MM.1S (cell line): ENCODE data around the gene MAGEC1.
A peak's percentile ranks its signal among the peaks of the same experiment; 100 is the strongest.

ENCODE experiments used
- DNase-seq: peaks from one replicate; pipeline ENCODE4 v3.0.0-alpha.2; 2015
- H2AFZ ChIP-seq: fragments of 300-600 bp; sonication (generic); 2 replicates; pipeline ENCODE4 v1.6.0; 2016; ENCODE audit warnings: antibody characterized with exemption, low read length
- H3F3A ChIP-seq: fragments of 300-600 bp; sonication (generic); 2 replicates; pipeline ENCODE4 v1.6.1; 2016; ENCODE audit warnings: mild to moderate bottlenecking, antibody characterized with exemption, low read length, moderate library complexity, mixed read lengths; ENCODE audit not compliant: insufficient read depth
- H3K27ac ChIP-seq: fragments of 300-600 bp; sonication (generic); 2 replicates; pipeline ENCODE4 v1.5.1; 2016; ENCODE audit warnings: mild to moderate bottlenecking, low read length
- H3K27me3 ChIP-seq: fragments of 300-600 bp; sonication (generic); replicated peaks from 2 replicates; pipeline ENCODE4 v1.6.0; 2016; ENCODE audit warnings: low read length; ENCODE audit not compliant: insufficient read depth
- H3K36me3 ChIP-seq: fragments of 300-600 bp; sonication (generic); replicated peaks from 2 replicates; pipeline ENCODE4 v1.6.1; 2016; ENCODE audit warnings: mild to moderate bottlenecking, low read length, mixed read lengths; ENCODE audit not compliant: insufficient read depth
- H3K4me1 ChIP-seq: fragments of 300-600 bp; sonication (generic); 2 replicates; pipeline ENCODE4 v1.6.1; 2016; ENCODE audit warnings: low read length, mixed read lengths
- H3K4me2 ChIP-seq: fragments of 300-600 bp; sonication (generic); 2 replicates; pipeline ENCODE4 v1.6.0; 2016; ENCODE audit warnings: low read depth, low read length
- H3K4me3 ChIP-seq: fragments of 300-600 bp; sonication (generic); 2 replicates; pipeline ENCODE4 v1.5.1; 2016; ENCODE audit warnings: low read length, mixed read lengths
- H3K79me2 ChIP-seq: fragments of 300-600 bp; sonication (generic); 2 replicates; pipeline ENCODE4 v1.6.1; 2016; ENCODE audit warnings: mixed run types, low read length, mixed read lengths
- H3K9ac ChIP-seq: fragments of 300-600 bp; sonication (generic); 2 replicates; pipeline ENCODE4 v1.6.1; 2016; ENCODE audit warnings: low read length, mixed read lengths
- H3K9me2 ChIP-seq: fragments of 300-600 bp; sonication (generic); replicated peaks from 2 replicates; pipeline ENCODE4 v1.6.1; 2016; ENCODE audit warnings: mild to moderate bottlenecking, low read length, mixed read lengths; ENCODE audit not compliant: insufficient read depth
- H3K9me3 ChIP-seq: fragments of 300-600 bp; sonication (generic); replicated peaks from 2 replicates; pipeline ENCODE4 v1.6.1; 2016; ENCODE audit warnings: mild to moderate bottlenecking, low read length, mixed read lengths; ENCODE audit not compliant: insufficient read depth
- H4K20me1 ChIP-seq: fragments of 300-600 bp; sonication (generic); 2 replicates; pipeline ENCODE4 v1.6.1; 2016; ENCODE audit warnings: mild to moderate bottlenecking, low read length, moderate library complexity, mixed read lengths; ENCODE audit not compliant: insufficient read depth
- EZH2 ChIP-seq: fragments of 300-600 bp; sonication (generic); optimal IDR thresholded peaks from 2 replicates; pipeline ENCODE3; 2017; ENCODE audit warnings: low read depth, mild to moderate bottlenecking, antibody characterized with exemption, low read length, mixed read lengths
- EZH2phosphoT487 ChIP-seq: fragments of 300-600 bp; sonication (generic); IDR thresholded peaks from 2 replicates; pipeline ENCODE4 v1.6.1; 2018; ENCODE audit warnings: antibody characterized with exemption, low read length
- TF ChIP-seq, protein P1 (sequence below): fragments of 300-600 bp; sonication (generic); IDR thresholded peaks from 2 replicates; pipeline ENCODE4 v1.5.1; 2016; ENCODE audit warnings: antibody characterized with exemption, low read length, mixed read lengths

MAGEC1 gene

DNA sequence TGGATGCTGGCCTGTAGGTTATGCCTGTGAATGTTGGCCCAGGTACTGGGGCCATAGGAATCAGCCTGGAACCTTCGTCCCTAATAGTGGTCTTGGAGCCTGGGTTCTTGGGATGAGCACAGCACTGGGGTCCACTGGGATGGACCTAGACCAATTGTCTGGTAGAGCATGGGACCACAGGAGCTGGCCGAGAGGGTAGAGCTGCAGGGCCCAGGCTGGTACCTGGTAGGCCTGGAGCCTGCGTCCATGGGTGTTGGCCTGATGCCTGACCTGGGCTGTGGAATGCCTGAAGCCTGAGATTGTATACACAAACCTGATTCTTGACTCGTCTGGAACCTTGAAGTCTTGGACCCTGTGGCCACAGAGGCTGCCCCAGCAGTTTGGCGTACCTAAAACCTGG lies 48.9 kb downstream of the MAGEC1 start:
- H3K9ac ChIP-seq = no peak overlapping the region
- H3K4me2 ChIP-seq = no peak overlapping the region
- H3K9me2 ChIP-seq = no peaks in the 10 kb centered on the region
- H3K4me1 ChIP-seq = no peaks in the 10 kb centered on the region
- no peaks in the 10 kb centered on the region for H3K9me3 ChIP-seq
- TF ChIP-seq EZH2 (no peak), EZH2phosphoT487 (no peak)
- TF ChIP-seq, protein P1, sequence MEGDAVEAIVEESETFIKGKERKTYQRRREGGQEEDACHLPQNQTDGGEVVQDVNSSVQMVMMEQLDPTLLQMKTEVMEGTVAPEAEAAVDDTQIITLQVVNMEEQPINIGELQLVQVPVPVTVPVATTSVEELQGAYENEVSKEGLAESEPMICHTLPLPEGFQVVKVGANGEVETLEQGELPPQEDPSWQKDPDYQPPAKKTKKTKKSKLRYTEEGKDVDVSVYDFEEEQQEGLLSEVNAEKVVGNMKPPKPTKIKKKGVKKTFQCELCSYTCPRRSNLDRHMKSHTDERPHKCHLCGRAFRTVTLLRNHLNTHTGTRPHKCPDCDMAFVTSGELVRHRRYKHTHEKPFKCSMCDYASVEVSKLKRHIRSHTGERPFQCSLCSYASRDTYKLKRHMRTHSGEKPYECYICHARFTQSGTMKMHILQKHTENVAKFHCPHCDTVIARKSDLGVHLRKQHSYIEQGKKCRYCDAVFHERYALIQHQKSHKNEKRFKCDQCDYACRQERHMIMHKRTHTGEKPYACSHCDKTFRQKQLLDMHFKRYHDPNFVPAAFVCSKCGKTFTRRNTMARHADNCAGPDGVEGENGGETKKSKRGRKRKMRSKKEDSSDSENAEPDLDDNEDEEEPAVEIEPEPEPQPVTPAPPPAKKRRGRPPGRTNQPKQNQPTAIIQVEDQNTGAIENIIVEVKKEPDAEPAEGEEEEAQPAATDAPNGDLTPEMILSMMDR = no peak
- no peaks in the 10 kb centered on the region for H3K79me2 ChIP-seq
- no peak for DNase-seq
- no peak overlapping the region for H3K4me3 ChIP-seq
- H4K20me1 ChIP-seq = no peaks in the 10 kb centered on the region
- H2AFZ ChIP-seq = no peak overlapping the region
- H3K27me3 ChIP-seq = no peaks in the 10 kb centered on the region
- H3K27ac ChIP-seq = no peak overlapping the region
- no peaks in the 10 kb centered on the region for H3F3A ChIP-seq
- no peaks in the 10 kb centered on the region for H3K36me3 ChIP-seq

DNA sequence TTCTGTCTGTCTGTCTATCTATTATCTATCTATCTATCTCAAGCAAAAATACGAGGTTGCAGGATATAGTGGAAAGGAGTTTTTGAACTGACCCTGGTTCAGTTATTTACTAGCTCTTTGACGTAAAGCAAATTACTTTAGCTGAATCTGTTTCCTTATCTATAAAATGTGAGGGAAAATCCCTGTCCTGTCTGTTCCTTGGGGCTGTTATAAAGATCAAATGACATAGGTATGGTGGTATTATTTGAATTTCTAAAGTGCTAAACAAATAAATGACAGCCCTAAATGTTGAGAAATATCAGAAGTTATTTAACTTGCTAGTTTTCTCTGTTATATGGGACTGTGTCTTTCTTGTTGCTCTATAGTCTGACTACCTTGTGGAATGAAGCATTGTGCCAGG lies 55.0 kb downstream of the MAGEC1 start:
- H3K9ac ChIP-seq = no peak overlapping the region
- H4K20me1 ChIP-seq = no peaks in the 10 kb centered on the region
- H3K4me1 ChIP-seq = peaks cover 27% of the 10 kb centered on the region
- H3K79me2 ChIP-seq = no peaks in the 10 kb centered on the region
- TF ChIP-seq EZH2 (no peak), EZH2phosphoT487 (no peak)
- TF ChIP-seq, protein P1 = no peak
- peak overlapping the region; percentile 53; the same call in 1 of the 2 replicates for H3K27ac ChIP-seq
- 0 out of 2 replicates have a peak, but pooled peaks cover 7% of the 10 kb centered on the region for H3F3A ChIP-seq
- no peaks in the 10 kb centered on the region for H3K9me3 ChIP-seq
- no peak for DNase-seq
- peak overlapping the region; percentile 40; the same call in 1 of the 2 replicates for H3K4me2 ChIP-seq
- H3K9me2 ChIP-seq = no peaks in the 10 kb centered on the region
- H3K27me3 ChIP-seq = no peaks in the 10 kb centered on the region
- H3K36me3 ChIP-seq = no peaks in the 10 kb centered on the region
- H2AFZ ChIP-seq = no peak overlapping the region
- no peak overlapping the region for H3K4me3 ChIP-seq
